ENCODE results near the gene PEF1.

DNA sequence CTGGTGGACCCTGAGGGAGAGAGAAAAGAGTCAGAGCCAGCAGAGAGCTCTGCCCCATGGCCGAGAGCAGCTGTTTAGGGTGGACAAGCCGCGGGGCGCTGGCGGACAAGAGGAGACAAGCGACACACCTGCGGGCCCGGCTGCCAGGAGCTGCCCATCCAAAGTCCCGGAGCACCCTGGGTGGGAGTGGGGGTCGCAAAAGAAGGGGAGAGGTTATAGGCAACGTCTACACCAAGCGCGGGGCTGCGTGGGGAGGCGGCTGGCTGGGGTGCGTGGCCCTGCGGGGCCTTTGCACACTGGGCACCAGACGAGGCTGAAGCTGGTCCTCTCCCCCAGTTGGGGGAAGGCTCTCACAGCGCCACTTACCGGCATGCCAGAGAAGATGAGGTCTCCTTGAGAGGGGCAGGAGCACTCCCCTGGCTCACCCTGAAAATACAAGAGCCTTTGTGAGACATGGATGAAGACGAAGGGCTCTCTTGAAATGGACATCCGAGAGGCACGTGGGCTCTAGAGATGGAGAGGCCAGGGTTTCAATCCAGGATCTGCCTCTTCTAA is 35.1 kb upstream of the PEF1 start:
- no peak for TF ChIP-seq YY1 (IDR thresholded peaks at IDR 0.05; ENCODE audit: low read depth)
- TF ChIP-seq TCF12 (IDR thresholded peaks at IDR 0.05; ENCODE audit: low read depth): no peak
- no peak for TF ChIP-seq NFIC (IDR thresholded peaks at IDR 0.05)
- no peak for TF ChIP-seq TAF1 (IDR thresholded peaks at IDR 0.05; ENCODE audit: low read depth)
- no peak for TF ChIP-seq EP300 (IDR thresholded peaks at IDR 0.05; ENCODE audit: borderline replicate concordance)
